ENCODE measurements around the gene GMIP.

Gene GMIP

DNA sequence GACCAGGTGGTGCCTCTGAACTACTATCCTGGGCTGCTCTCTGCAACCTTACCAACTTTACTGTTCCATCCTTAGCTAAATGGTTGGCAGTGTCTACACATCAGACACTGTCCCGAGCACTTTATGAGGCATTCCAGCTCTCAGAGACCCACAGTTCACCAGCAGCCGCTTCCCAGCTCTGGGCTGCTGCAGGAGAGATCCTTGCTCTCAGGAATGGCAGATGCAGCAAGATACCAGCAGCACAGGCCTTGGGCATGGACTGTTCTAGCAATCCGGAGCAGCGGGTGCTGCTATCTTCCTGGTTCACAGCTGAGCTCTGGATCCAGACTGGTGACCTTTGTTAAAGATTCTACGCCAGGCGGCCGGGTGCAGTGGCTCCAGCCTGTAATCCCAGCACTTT is 12.1 kb downstream of the GMIP start:
- no peak overlapping the region for H3K4me3 ChIP-seq (ENCODE audit: low read depth, low read length)
- H3K27me3 ChIP-seq (ENCODE audit: insufficient read depth, low read depth, severe bottlenecking), result no peaks in the 10 kb centered on the region
- no peaks in the 10 kb centered on the region for H3K9me3 ChIP-seq (ENCODE audit: severe bottlenecking)
- no peak overlapping the region for H3K27ac ChIP-seq
- no peak for DNase-seq
- H3K36me3 ChIP-seq, result peaks cover 6% of the 10 kb centered on the region
- TF ChIP-seq, protein P1, sequence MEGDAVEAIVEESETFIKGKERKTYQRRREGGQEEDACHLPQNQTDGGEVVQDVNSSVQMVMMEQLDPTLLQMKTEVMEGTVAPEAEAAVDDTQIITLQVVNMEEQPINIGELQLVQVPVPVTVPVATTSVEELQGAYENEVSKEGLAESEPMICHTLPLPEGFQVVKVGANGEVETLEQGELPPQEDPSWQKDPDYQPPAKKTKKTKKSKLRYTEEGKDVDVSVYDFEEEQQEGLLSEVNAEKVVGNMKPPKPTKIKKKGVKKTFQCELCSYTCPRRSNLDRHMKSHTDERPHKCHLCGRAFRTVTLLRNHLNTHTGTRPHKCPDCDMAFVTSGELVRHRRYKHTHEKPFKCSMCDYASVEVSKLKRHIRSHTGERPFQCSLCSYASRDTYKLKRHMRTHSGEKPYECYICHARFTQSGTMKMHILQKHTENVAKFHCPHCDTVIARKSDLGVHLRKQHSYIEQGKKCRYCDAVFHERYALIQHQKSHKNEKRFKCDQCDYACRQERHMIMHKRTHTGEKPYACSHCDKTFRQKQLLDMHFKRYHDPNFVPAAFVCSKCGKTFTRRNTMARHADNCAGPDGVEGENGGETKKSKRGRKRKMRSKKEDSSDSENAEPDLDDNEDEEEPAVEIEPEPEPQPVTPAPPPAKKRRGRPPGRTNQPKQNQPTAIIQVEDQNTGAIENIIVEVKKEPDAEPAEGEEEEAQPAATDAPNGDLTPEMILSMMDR (IDR thresholded peaks at IDR 0.05; ENCODE audit: low read depth, low read length), result no peak

DNA sequence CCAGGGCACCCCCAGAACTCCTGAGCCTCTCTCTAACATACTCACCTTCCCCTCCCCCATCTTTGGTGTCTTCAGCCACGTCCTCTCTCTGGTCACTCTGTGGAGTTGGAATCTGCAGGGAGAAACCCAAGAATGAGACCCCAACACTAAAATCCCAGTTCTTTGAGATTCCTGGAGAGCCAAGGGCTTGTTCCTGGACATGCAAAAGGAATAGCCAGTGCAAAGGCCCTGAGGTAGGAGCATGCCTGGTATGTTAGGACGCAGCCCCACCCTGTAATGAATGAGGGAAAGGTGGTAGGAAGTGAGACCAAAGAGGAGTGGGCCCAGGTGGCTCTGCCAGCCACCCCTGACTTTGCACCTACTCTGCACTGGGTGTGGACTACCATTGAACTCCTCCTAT is 13.0 kb downstream of the GMIP start:
- peaks cover 6% of the 10 kb centered on the region for H3K36me3 ChIP-seq
- H3K4me3 ChIP-seq (ENCODE audit: low read depth, low read length), result no peak overlapping the region
- no peak overlapping the region for H3K27ac ChIP-seq
- no peaks in the 10 kb centered on the region for H3K9me3 ChIP-seq (ENCODE audit: severe bottlenecking)
- TF ChIP-seq, protein P1 (IDR thresholded peaks at IDR 0.05; ENCODE audit: low read depth, low read length), result no peak
- no peaks in the 10 kb centered on the region for H3K27me3 ChIP-seq (ENCODE audit: insufficient read depth, low read depth, severe bottlenecking)
- no peak for DNase-seq

DNA sequence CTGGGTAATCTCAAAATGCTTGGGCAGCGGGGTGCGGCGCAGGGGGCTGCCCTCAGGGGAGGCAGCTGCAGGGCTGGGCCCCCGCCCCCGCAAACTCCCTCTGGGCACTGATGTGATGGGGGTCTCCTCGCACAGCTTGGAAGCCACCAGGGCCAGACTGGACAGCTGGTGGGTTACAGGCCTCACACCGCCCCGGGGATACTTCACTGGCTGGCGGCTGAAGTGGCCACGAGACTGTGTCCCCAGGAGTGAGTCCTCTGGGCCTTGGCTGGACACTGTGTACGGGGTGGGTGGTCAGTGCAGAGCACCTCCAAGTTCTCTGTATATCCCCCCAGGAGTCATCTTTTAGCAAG is 13.4 kb downstream of the GMIP start:
- H3K4me3 ChIP-seq (ENCODE audit: low read depth, low read length), result no peak overlapping the region
- H3K36me3 ChIP-seq, result peaks cover 6% of the 10 kb centered on the region
- TF ChIP-seq, protein P1 (IDR thresholded peaks at IDR 0.05; ENCODE audit: low read depth, low read length), result no peak
- H3K27ac ChIP-seq, result no peak overlapping the region
- H3K27me3 ChIP-seq (ENCODE audit: insufficient read depth, low read depth, severe bottlenecking), result no peaks in the 10 kb centered on the region
- DNase-seq, result no peak
- no peaks in the 10 kb centered on the region for H3K9me3 ChIP-seq (ENCODE audit: severe bottlenecking)

DNA sequence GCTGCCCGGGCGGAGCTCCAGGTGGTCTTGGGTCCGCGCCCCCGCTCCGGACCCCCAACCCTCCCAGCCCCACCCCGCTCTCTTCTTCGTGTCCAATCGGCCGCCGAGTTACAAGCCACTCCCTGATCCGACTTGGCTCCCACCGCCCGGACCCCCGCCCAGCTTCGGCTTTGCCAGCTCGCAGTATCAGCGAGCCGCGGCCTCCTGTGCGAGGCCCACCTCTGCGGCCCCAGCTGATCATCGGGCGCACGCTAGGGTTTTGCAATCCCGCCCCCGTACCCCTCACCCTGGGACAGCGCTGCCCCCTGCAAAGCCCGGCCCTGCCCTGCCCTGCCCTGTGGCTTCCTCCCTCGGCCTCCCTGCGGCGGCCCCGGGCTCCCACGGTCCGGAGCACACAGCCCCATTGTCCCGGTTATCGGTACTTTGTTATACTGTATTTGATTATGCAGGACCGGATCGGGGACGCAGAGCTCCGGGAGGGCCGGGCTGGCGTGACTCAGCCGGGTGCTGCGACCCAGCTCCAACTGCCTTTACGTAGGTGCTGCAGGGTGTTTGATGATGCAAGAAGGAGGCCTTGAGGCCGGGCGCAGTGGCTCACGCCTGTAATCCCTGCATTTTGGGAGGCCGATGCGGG is 14.8 kb downstream of the GMIP start:
- Histone ChIP-seq H3K36me3 (no peaks in the 10 kb centered on the region), H3K9me3 (ENCODE audit: severe bottlenecking) (no peaks in the 10 kb centered on the region), H3K27me3 (ENCODE audit: insufficient read depth, low read depth, severe bottlenecking) (no peaks in the 10 kb centered on the region), H3K27ac (no peak overlapping the region), H3K4me3 (ENCODE audit: low read depth, low read length) (no peak overlapping the region)
- TF ChIP-seq, protein P1 (IDR thresholded peaks at IDR 0.05; ENCODE audit: low read depth, low read length), result no peak
- DNase-seq, result no peak

DNA sequence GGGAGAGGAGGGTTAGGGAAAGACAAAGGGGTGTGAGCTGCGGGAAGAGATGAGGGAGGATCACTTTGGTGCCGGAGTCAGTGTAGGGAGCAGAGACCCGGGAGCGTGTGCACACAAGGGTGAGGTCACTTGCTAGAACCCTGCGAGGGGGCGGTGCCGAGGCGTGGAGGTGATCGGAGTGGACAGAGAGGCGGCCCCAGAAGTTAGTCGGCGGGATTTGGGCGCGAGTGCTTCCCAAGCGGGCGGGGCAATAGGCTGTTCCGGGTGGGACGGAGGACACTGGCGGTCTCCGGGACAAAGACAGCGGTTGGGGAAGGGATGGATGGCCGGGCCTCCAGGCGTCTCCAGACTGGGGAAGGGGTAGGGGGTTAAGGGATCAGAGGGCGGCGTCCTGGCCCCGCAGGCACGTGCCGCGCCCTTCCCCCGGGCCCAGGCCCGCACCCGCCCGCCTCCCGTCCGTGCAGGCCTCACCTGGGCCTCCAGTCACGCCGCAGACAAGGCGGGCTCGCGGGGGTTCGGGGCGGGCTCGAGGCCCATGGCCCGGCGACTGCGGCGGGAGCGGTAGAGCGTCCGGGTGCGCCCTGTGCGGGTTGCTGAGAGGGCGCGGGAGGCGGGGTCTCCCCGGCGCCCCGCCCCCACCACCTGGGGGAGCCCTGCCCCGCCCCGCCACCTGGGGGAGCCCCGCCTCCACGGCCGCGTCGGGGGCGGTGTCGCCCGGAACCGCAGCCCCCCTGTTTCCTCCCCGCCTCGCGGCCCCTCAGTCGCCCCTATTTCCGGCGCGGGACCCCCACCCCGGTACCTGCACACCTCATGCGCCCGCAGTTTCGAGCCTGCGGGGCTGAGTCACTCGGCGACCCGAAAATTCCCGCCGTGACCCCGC is 15.6 kb downstream of the GMIP start, which contains the start of gene LPAR2:
Gene LPAR2 (minus strand): TSS at position 600 of the 880 bp plus-strand sequence. CDS start 945 bp downstream, outside the sequence.
- no peaks in the 10 kb centered on the region for H3K36me3 ChIP-seq
- no peaks in the 10 kb centered on the region for H3K9me3 ChIP-seq (ENCODE audit: severe bottlenecking)
- H3K4me3 ChIP-seq (ENCODE audit: low read depth, low read length), result no peak within 1 kb of the TSS
- TF ChIP-seq, protein P1 (IDR thresholded peaks at IDR 0.05; ENCODE audit: low read depth, low read length), result no peak
- no peak for DNase-seq
- H3K27me3 ChIP-seq (ENCODE audit: insufficient read depth, low read depth, severe bottlenecking), result no peaks in the 10 kb centered on the region
- no peak within 1 kb of the TSS for H3K27ac ChIP-seq
